Neural cell (in vitro differentiated cells): Measurements from ENCODE around the gene SLC6A5. TPM values are rescaled to one million over a fixed set of nuclear protein-coding genes. Genes with fewer than 3 reads are reported as not detected.

Experiments
- H2AFZ ChIP-seq: fragments of 200-600, 300-800 bp; sonication (generic), shearing (Covaris generic); 2 replicates; pipeline ENCODE4 v1.6.0; 2014; ENCODE audit warnings: low read depth, mild to moderate bottlenecking, antibody characterized with exemption, low read length, moderate library complexity
- H3F3A ChIP-seq: fragments of 200-600 bp; shearing (Covaris generic); 2 replicates; pipeline ENCODE4 v1.6.1; 2016; ENCODE audit warnings: mild to moderate bottlenecking, moderate library complexity, mixed read lengths, antibody characterized with exemption, low read length; ENCODE audit not compliant: insufficient read depth, poor library complexity, severe bottlenecking
- H3K27ac ChIP-seq: fragments of 200-600, 300-800 bp; sonication (generic), shearing (Covaris generic); 2 replicates; pipeline ENCODE4 v1.5.1; 2014; ENCODE audit warnings: mild to moderate bottlenecking, low read length, moderate library complexity
- H3K27me3 ChIP-seq: fragments of 300-800, 200-600 bp; sonication (generic), shearing (Covaris generic); 2 replicates; pipeline ENCODE4 v1.6.0; 2014; ENCODE audit warnings: mild to moderate bottlenecking, low read depth, low read length, moderate library complexity; ENCODE audit not compliant: insufficient read depth
- H3K36me3 ChIP-seq: fragments of 300-800, 200-600 bp; sonication (generic), shearing (Covaris generic); 2 replicates; pipeline ENCODE4 v1.5.1; 2014; ENCODE audit warnings: mild to moderate bottlenecking, antibody characterized with exemption, low read length, moderate library complexity; ENCODE audit not compliant: insufficient read depth
- H3K4me2 ChIP-seq: fragments of 300-800, 200-600 bp; sonication (generic), shearing (Covaris generic); 2 replicates; pipeline ENCODE4 v1.6.0; 2014; ENCODE audit warnings: mild to moderate bottlenecking, low read length
- H3K4me3 ChIP-seq: fragments of 300-800, 200-600 bp; sonication (generic), shearing (Covaris generic); 2 replicates; pipeline ENCODE4 v1.5.1; 2014; ENCODE audit warnings: mild to moderate bottlenecking, low read length, moderate library complexity
- H3K79me2 ChIP-seq: fragments of 200-600 bp; shearing (Covaris generic); replicated peaks from 2 replicates; pipeline ENCODE4 v1.6.0; 2014; ENCODE audit warnings: mild to moderate bottlenecking, low read length, moderate library complexity; ENCODE audit not compliant: insufficient read depth
- H3K9ac ChIP-seq: fragments of 300-800, 200-600 bp; sonication (generic), shearing (Covaris generic); 2 replicates; pipeline ENCODE4 v1.6.1; 2016; ENCODE audit warnings: mild to moderate bottlenecking, low read length, mixed read lengths
- H3K9me2 ChIP-seq: fragments of 200-600 bp; shearing (Covaris generic); 2 replicates; pipeline ENCODE4 v1.6.1; 2016; ENCODE audit warnings: mild to moderate bottlenecking, low read length, mixed read lengths; ENCODE audit not compliant: insufficient read depth
- H3K9me3 ChIP-seq: fragments of 200-600, 300-800 bp; sonication (generic), shearing (Covaris generic); 2 replicates; pipeline ENCODE4 v1.6.1; 2016; ENCODE audit warnings: mild to moderate bottlenecking, mixed run types, low read length, moderate library complexity, mixed read lengths
- H4K20me1 ChIP-seq: fragments of 200-600 bp; shearing (Covaris generic); 2 replicates; pipeline ENCODE4 v1.6.1; 2016; ENCODE audit warnings: mild to moderate bottlenecking, mixed run types; ENCODE audit not compliant: insufficient read depth
- EP300 ChIP-seq: fragments of 450-650 bp; conservative IDR thresholded peaks from 2 replicates; pipeline ENCODE4 v1.6.1; 2014; ENCODE audit warnings: antibody characterized with exemption, mild to moderate bottlenecking, moderate library complexity; ENCODE audit not compliant: poor library complexity, severe bottlenecking
- EZH2 ChIP-seq: fragments of 200-600, 300-800 bp; shearing (Covaris generic), sonication (generic); IDR thresholded peaks from 2 replicates; pipeline ENCODE4 v1.6.1; 2014; ENCODE audit warnings: antibody characterized with exemption, low read length, borderline replicate concordance, mild to moderate bottlenecking; ENCODE audit not compliant: insufficient read depth, poor library complexity, severe bottlenecking
- MXI1 ChIP-seq: fragments of 450-650 bp; conservative IDR thresholded peaks from 2 replicates; pipeline ENCODE4 v1.6.1; 2014; ENCODE audit warnings: antibody characterized with exemption, mild to moderate bottlenecking; ENCODE audit not compliant: poor library complexity, severe bottlenecking
- POLR2AphosphoS5 ChIP-seq: IDR thresholded peaks from 2 replicates; pipeline ENCODE4 v1.6.1; 2012
- RAD21 ChIP-seq: fragments of 450-650 bp; conservative IDR thresholded peaks from 2 replicates; pipeline ENCODE4 v1.6.1; 2014; ENCODE audit warnings: antibody characterized with exemption, mild to moderate bottlenecking, moderate library complexity
- SMC3 ChIP-seq: fragments of 450-650 bp; conservative IDR thresholded peaks from 2 replicates; pipeline ENCODE4 v1.6.1; 2014; ENCODE audit warnings: antibody characterized with exemption, mild to moderate bottlenecking, moderate library complexity; ENCODE audit not compliant: poor library complexity
- TAF1 ChIP-seq: IDR thresholded peaks from 2 replicates; pipeline ENCODE4 v1.6.1; 2012; ENCODE audit warnings: low read depth
- polyA plus RNA-seq: library from polyadenylated mRNA; depleted of rRNA; stranded (reverse); fragments of >200 nt; gene quantifications from 2 replicates; pipeline ENCODE4 v1.2.3, GENCODE V29; 2014
- TF ChIP-seq, protein P1 (sequence below): fragments of 450-650 bp; IDR thresholded peaks from 2 replicates; pipeline ENCODE4 v1.5.1; 2014; ENCODE audit warnings: antibody characterized with exemption, mild to moderate bottlenecking, moderate library complexity; ENCODE audit not compliant: poor library complexity, severe bottlenecking
- TF ChIP-seq, protein P2 (sequence below): IDR thresholded peaks from 2 replicates; pipeline ENCODE4 v1.6.1; 2012; ENCODE audit warnings: borderline replicate concordance

Gene SLC6A5
- polyA plus RNA-seq, 1 donor from 2014 or later = not detected

DNA sequence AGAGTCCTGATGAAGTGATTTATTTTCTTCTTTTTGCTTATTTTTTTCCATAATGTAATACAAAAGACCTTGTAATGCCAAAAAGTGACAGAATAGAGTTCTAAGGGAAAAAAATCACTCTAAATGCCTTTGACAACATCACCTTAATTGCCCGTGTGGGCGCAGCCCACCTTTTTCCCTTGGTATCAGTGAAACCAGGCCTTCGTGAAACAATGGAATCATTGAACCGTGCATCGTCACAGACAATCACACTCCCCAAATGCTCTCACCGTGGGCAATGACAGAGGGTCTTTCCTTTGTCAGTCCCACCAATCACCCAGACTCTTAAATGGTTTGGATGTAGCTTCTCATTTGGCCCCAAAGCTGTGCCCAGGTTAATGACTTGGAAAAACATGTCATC, 9.6 kb upstream of the SLC6A5 start:
- H3K4me3 ChIP-seq = no peak overlapping the region
- H3K9me3 ChIP-seq = no peaks in the 10 kb centered on the region
- no peaks in the 10 kb centered on the region for H3K36me3 ChIP-seq
- no peaks in the 10 kb centered on the region for H3K9me2 ChIP-seq
- H3K9ac ChIP-seq = no peak overlapping the region
- H3K79me2 ChIP-seq = no peaks in the 10 kb centered on the region
- H4K20me1 ChIP-seq = no peaks in the 10 kb centered on the region
- H3K27ac ChIP-seq = no peak overlapping the region
- no peak overlapping the region for H2AFZ ChIP-seq
- H3K4me2 ChIP-seq = no peak overlapping the region
- peaks cover 23% of the 10 kb centered on the region for H3K27me3 ChIP-seq
- H3F3A ChIP-seq = no peaks in the 10 kb centered on the region
- TF ChIP-seq MXI1 (no peak), EP300 (no peak)
- TF ChIP-seq, protein P1, sequence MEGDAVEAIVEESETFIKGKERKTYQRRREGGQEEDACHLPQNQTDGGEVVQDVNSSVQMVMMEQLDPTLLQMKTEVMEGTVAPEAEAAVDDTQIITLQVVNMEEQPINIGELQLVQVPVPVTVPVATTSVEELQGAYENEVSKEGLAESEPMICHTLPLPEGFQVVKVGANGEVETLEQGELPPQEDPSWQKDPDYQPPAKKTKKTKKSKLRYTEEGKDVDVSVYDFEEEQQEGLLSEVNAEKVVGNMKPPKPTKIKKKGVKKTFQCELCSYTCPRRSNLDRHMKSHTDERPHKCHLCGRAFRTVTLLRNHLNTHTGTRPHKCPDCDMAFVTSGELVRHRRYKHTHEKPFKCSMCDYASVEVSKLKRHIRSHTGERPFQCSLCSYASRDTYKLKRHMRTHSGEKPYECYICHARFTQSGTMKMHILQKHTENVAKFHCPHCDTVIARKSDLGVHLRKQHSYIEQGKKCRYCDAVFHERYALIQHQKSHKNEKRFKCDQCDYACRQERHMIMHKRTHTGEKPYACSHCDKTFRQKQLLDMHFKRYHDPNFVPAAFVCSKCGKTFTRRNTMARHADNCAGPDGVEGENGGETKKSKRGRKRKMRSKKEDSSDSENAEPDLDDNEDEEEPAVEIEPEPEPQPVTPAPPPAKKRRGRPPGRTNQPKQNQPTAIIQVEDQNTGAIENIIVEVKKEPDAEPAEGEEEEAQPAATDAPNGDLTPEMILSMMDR = no peak

DNA sequence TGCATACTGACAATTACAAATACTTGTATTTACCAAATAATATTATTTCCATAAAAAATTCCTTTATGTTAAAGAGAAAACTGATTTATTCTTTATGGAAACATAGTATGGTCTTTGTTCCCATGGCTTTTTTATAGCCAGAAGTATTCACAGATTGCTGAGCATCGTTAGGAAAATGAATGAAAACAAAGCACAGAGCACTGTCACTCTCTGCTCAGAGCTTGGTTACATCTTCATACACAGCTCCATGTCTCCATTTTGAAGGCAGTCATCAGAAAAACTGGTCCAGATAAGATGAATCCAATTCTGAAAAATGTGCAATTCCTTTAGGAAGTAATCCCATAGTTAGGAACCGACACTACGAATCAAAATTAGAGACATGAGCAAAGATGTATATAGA, 9.0 kb upstream of the SLC6A5 start:
- no peaks in the 10 kb centered on the region for H3K9me2 ChIP-seq
- peaks cover 29% of the 10 kb centered on the region for H3K27me3 ChIP-seq

DNA sequence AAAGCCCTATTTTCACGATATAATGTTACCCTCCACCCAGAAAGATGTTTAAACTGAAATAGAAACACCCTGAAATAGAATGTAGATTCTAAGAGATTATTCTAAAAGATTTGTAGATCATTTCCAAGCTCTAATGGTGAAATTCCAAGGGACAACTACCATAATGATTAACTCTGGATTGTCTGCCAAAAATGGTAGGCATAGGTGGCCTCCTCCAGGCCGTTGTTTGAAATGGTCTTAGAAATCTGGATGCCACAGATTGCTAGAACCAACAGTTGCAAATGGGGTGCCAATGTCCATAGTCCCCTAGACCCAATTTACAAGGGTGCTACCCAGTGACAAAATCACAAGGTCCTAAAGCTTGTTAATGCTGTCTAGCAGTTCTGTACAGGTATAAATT, 6.7 kb upstream of the SLC6A5 start:
- Histone ChIP-seq H3K27ac (no peak overlapping the region), H3K27me3 (peaks cover 53% of the 10 kb centered on the region), H3K36me3 (no peaks in the 10 kb centered on the region), H3K4me2 (no peak overlapping the region), H3K4me3 (no peak overlapping the region), H3F3A (no peaks in the 10 kb centered on the region), H3K9ac (no peak overlapping the region), H3K9me3 (no peaks in the 10 kb centered on the region), H4K20me1 (no peaks in the 10 kb centered on the region), H3K9me2 (no peaks in the 10 kb centered on the region), H2AFZ (no peak overlapping the region), H3K79me2 (no peaks in the 10 kb centered on the region)
- no peak for TF ChIP-seq EP300

More for the DNA sequence above, 9.0 kb upstream of the SLC6A5 start:
- Histone ChIP-seq H3K9me3 (no peaks in the 10 kb centered on the region), H3K9ac (no peak overlapping the region), H3K4me2 (no peak overlapping the region), H3K27ac (no peak overlapping the region), H3K36me3 (no peaks in the 10 kb centered on the region), H2AFZ (no peak overlapping the region), H3K4me3 (no peak overlapping the region), H3F3A (no peaks in the 10 kb centered on the region), H4K20me1 (no peaks in the 10 kb centered on the region), H3K79me2 (no peaks in the 10 kb centered on the region)
- TF ChIP-seq SMC3 (no peak), EZH2 (no peak)

DNA sequence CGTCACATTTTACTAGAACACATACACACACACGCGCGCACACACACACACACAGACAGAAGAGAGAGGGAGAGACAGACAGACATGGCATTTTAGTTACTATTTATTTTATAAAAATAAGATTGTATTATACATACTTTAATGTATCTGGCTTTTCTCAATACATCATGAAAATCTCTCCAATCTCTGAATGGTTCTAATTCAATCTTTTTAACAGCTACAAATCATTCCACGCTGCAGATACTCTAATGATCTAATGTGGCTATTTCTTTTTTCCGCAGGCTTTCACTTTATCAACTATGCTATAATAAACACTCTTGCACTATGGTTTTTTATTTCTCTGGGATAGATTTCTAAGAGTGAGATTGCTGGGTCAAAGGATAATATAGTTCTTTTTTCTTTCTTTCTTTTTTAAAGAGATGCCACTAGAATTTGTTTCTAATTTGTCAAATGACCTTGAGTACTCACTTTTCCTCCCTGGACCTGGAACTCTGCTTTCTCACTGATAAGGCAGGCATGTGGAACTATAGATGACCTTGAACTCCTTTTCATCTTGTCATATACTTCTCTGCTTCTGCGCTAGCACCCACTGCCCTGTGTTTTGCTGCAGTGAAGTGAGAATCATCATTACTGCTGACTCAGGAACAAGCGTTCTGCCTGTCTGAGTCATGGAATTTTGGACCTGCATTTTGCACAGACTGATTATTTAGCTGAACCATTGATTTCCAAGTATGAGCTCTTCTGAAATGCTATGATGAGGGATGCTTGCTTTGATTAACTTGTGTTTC, 4.9 kb upstream of the SLC6A5 start:
- Histone ChIP-seq H3K9me3 (no peaks in the 10 kb centered on the region), H3K4me3 (no peak overlapping the region), H3K9me2 (no peaks in the 10 kb centered on the region), H3K36me3 (no peaks in the 10 kb centered on the region), H3K9ac (no peak overlapping the region), H2AFZ (no peak overlapping the region), H3K4me2 (no peak overlapping the region), H3K27me3 (peaks cover 70% of the 10 kb centered on the region), H3K27ac (no peak overlapping the region), H4K20me1 (no peaks in the 10 kb centered on the region), H3K79me2 (no peaks in the 10 kb centered on the region), H3F3A (no peaks in the 10 kb centered on the region)
- TF ChIP-seq, protein P1 = no peak
- TF ChIP-seq, protein P2, sequence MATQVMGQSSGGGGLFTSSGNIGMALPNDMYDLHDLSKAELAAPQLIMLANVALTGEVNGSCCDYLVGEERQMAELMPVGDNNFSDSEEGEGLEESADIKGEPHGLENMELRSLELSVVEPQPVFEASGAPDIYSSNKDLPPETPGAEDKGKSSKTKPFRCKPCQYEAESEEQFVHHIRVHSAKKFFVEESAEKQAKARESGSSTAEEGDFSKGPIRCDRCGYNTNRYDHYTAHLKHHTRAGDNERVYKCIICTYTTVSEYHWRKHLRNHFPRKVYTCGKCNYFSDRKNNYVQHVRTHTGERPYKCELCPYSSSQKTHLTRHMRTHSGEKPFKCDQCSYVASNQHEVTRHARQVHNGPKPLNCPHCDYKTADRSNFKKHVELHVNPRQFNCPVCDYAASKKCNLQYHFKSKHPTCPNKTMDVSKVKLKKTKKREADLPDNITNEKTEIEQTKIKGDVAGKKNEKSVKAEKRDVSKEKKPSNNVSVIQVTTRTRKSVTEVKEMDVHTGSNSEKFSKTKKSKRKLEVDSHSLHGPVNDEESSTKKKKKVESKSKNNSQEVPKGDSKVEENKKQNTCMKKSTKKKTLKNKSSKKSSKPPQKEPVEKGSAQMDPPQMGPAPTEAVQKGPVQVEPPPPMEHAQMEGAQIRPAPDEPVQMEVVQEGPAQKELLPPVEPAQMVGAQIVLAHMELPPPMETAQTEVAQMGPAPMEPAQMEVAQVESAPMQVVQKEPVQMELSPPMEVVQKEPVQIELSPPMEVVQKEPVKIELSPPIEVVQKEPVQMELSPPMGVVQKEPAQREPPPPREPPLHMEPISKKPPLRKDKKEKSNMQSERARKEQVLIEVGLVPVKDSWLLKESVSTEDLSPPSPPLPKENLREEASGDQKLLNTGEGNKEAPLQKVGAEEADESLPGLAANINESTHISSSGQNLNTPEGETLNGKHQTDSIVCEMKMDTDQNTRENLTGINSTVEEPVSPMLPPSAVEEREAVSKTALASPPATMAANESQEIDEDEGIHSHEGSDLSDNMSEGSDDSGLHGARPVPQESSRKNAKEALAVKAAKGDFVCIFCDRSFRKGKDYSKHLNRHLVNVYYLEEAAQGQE = no peak
- TF ChIP-seq POLR2AphosphoS5 = no peak
- no peak for TF ChIP-seq SMC3
- no peak for TF ChIP-seq TAF1
- TF ChIP-seq EP300 = no peak
- no peak for TF ChIP-seq EZH2
- no peak for TF ChIP-seq RAD21
- TF ChIP-seq MXI1 = no peak
